UCSD-AML1 (cell line): ENCODE results near the gene RAC3.

Experiments
- DNase-seq: peaks from one replicate; lab custom pipeline; 2025; ENCODE audit not compliant: unreplicated experiment; lab: John Stamatoyannopoulos, UW

Gene RAC3

DNA sequence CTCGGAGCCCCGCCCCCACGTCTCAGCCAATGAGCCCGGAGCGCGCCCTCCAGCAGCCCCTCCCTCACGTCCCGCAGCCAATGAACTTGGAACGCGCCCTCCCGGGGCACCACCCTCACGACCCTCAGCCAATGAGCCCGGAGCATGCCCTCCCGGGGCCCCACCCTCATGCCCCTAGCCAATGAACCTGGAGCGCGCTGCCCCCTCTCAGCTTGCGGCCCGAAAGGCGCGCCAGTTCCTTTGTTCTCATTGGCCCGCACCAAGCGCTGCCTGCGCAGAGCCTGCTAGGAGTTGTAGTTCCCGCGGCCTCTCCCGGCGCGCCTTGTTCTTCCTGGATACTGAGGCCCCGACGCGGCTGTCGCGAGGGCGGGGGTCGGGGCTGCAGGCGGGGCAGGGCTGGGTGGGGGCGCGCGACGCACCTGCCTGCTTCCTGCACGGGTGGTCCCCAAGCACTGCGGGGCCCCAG is 8.5 kb upstream of the RAC3 start, which contains the start of gene LRRC45:
Gene LRRC45, plus strand, starts transcription at position 325 of the 466 bp plus-strand sequence. CDS start 339 bp downstream, outside the sequence.
- peak; percentile 100 for DNase-seq

- peak; percentile 46 for DNase-seq
These were observed 7.8 kb upstream of the RAC3 start for GRCh38 chr17:82023447-82024241.

DNA sequence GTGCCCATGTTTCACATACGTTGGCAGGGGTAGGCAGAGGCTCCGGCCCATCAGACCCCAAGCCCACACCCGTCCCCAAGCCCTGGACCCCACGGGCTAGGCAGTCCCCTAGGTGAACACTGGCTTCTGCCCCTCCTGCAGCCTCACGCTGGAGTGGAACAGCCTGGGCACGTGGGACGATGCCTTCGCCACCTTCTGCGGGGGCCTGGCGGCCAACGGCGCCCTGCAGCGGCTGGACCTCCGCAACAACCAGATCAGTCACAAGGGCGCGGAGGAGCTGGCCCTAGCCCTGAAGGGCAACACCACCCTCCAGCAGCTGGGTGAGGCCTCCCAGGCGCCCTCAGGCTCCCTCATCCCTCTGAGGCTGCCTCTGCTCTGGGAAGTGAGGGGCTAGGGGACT is 6.6 kb upstream of the RAC3 start:
- DNase-seq, result no peak

DNA sequence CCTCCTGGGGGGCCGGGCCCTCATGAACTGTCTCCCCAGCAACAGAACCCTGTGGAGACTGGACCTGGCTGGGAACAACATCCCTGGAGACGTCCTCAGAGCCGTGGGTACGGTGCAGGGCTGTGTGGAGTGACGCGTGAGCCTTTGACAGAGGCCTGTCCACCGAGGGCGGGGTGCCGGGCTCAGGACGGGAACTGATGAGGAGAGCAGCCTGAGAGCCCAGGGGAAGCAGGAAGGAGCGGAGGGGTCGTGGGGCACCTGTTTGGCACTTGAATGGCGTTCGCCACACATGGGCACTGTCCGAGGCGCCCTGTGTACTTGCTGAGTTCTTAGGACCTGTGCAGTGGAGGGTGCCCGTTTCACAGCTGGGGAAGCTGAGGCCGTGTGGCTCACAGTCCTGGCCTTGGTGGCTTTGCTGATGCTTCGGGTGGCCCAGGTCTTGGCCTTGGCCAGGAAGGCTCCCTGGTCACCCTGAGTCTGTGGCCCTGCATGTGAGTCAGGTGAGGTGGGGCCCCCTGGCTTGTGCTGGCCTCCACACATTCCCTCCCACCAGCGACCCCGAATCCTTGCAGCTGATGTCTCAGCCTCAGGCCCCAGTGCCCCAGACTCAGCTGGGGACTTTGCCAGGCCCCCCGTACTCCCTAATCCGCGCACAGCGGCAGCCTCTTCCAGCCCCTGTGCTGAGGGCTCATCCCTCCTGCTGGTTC is 5.9 kb upstream of the RAC3 start:
- DNase-seq, result no peak

DNA sequence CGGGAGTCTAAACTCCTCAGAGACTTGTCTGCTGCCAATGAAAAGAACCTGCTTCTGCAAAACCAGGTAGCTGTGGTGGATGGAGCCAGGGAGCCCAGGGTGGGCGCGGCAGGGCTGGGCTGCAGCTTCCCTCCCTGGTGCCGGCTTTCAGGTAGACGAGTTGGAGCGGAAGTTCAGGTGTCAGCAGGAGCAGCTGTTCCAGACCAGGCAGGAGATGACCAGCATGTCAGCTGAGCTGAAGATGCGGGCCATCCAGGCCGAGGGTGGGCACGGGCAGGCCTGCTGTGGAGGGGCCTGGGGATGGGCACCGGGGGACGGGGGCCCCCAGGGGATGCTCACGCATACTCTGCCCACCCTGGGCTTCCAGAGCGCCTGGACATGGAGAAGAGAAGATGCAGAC is 3.2 kb upstream of the RAC3 start:
- DNase-seq, result no peak

- no peak for DNase-seq
These were observed 2.5 kb upstream of the RAC3 start for GRCh38 chr17:82028966-82029365.

- no peak for DNase-seq
These were observed 2.1 kb upstream of the RAC3 start for GRCh38 chr17:82029391-82029790.

- DNase-seq, result no peak
These were observed 1.4 kb upstream of the RAC3 start for GRCh38 chr17:82029990-82030469.

GRCh38 chr17:82030470-82031302 is 792 bp upstream of the RAC3 start:
- DNase-seq, result peak; percentile 84

DNA sequence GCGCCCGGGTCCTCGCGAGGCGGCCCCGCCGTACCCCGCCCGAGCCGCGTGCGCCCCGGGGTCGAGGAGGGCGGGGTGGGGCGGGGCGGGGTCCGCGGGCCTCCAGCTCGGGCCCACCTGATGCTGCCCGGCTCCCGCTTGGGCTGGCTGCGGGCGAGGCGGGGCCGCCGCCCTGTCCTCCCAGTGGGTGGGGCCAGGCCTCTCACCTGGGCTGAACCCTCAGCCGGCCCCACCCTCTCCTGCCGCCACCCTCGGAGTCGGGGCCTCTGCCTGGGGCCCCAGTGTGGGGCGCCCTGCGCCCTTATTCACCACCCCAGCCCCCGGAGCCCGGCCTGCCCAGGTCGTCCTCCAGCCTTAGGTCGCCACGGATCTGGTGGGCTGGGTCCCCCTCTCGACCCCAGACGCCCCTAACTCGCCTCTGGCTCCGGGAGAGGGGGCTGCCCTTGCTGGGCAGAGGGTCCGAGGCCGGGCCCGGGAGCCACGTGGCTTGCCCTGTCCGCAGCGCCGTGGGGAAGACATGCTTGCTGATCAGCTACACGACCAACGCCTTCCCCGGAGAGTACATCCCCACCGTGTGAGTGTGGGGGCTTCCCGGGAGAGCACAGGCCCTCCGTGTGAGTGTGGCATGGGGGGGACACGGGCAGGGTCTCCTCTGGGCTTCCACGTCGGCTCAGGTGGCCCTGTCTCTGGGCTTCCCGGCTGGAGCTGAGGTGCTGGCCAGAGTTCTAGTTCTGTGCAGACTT is 578 bp downstream of the RAC3 start:
- DNase-seq, result no peak

- DNase-seq, result no peak
These were observed 2.0 kb downstream of the RAC3 start for GRCh38 chr17:82033359-82034085.

GRCh38 chr17:82034371-82035011 is 3.0 kb downstream of the RAC3 start:
- no peak for DNase-seq

GRCh38 chr17:82035488-82035887 is 4.0 kb downstream of the RAC3 start:
- DNase-seq, result no peak

- no peak for DNase-seq
These were observed 4.6 kb downstream of the RAC3 start for GRCh38 chr17:82035956-82036633.

DNA sequence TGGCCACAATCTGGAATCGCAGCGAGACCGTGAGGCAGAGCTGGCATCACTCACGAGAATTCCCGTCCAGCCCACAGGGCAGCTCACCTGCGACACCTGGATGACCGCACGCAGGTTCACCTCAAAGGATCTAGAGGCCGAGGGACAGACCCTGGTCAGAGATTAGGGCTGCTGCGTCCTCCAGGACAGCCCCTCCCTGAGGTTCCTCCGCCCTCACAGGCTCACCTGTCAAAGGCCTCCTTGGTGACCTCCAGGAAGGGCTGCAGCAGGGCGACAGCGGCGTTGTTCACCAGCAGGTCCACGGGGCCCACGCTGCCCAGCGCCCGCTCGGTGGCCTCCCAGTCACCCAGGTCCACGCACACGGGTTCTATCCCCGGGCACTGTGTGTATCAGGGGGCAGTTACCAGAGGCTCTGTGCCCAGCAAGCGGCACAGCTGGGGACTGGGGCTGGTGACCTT is 5.2 kb downstream of the RAC3 start:
- DNase-seq, result no peak

DNA sequence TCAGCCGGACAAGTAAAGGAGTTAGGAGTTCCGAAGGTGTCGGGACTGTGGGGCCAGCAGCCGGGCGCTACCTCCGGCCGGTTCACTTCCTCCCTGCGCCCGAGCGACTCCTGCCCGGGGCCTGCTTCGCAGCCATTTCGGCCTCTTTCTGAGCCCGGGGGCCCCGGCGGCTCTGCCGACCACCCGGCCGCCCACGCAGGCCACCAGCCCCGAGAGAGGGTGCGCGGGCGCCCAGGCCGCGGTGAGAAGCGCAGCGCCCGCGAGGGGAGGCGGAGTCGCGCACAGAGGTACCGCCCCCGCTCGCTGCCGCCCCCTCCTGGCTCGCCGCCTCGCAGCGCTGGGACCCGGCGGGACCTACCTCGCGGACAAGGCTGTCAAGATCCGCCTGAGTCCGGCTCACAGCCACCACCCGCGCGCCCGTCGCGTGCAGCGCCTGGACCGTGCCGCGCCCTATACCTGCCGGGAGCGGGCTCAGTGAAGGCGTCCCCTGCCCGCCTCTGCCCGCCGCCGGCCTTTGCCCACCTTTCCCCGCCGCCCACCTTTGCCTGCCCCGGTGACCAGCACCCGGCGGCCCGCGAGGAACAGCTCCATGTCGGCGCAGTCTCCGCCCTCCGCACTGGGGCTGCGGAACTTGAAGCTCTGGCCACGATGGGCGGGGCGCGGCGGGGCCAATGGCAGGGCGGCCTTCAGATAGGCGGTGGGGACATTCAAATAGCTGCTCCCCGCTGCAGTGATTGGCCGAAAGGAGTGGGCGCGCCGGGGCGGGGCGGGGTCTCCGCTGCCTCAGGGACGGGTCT is 5.8 kb downstream of the RAC3 start, which contains the start of gene DCXR:
Gene DCXR, minus strand, starts transcription at position 606 of the 797 bp plus-strand sequence. Its CDS starts 15 bp downstream, at position 591.
- DNase-seq, result peak; percentile 97

DNA sequence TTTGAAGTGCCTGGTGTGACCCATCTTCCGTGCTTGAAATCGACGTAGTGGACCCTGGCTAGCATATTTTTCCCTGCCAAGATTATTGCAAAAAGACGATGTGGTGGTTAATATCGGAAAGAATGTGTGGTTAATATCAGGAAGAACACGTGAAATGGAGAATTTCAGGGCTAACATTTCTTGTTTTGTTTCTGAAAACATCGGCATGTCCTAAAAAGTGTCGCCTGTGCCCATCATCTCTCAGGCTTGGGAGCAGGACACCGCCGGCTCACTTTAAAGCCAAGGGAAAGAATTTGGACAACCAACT is 6.4 kb downstream of the RAC3 start:
- no peak for DNase-seq
